Small intestine (tissue), 7 donors: ENCODE measurements around the gene CCDC86. TPM values are rescaled to one million over a fixed set of nuclear protein-coding genes. Genes with fewer than 3 reads are reported as not detected.

Experiments used
- DNase-seq, 2 donors: peaks; one replicate each; pipeline versions ENCODE4 v3.0.0 to v3.0.0-alpha.2; 2013
- FAIRE-seq: peaks from 2 replicates; lab custom pipeline; 2012; peaks lifted over from hg19 to GRCh38; lab: Jason Lieb, UNC
- H3K27ac ChIP-seq, 3 donors: one replicate each; pipeline ENCODE4 v1.5.1; 2013; ENCODE audit warnings: low read length in 2 of 3, mild to moderate bottlenecking in 2 of 3, control low read depth in 1 of 3, inconsistent platforms in 1 of 3, low read depth in 1 of 3, moderate library complexity in 1 of 3
- H3K27me3 ChIP-seq, 3 donors: one replicate each; pipeline ENCODE4 v1.6.1; 2013; ENCODE audit warnings: low read length in 3 of 3, inconsistent platforms in 1 of 3; ENCODE audit not compliant: control insufficient read depth in 3 of 3, insufficient read depth in 3 of 3
- H3K36me3 ChIP-seq, 3 donors: one replicate each; pipeline ENCODE4 v1.6.1; 2013; ENCODE audit warnings: low read length in 3 of 3, inconsistent platforms in 1 of 3, low read depth in 1 of 3, mild to moderate bottlenecking in 1 of 3, moderate library complexity in 1 of 3; ENCODE audit not compliant: control insufficient read depth in 3 of 3, insufficient read depth in 2 of 3
- H3K4me1 ChIP-seq, 3 donors: one replicate each; pipeline ENCODE4 v1.6.1; 2013; ENCODE audit warnings: low read length in 2 of 3, inconsistent platforms in 1 of 3, low read depth in 1 of 3, mild to moderate bottlenecking in 1 of 3, moderate library complexity in 1 of 3; ENCODE audit not compliant: control insufficient read depth in 3 of 3, insufficient read depth in 2 of 3
- H3K4me3 ChIP-seq, 3 donors: one replicate each; pipeline ENCODE4 v1.5.1; 2013; ENCODE audit warnings: low read length in 3 of 3, control low read depth in 1 of 3, inconsistent platforms in 1 of 3, low read depth in 1 of 3, mild to moderate bottlenecking in 1 of 3, moderate library complexity in 1 of 3
- H3K9me3 ChIP-seq, 2 donors: one replicate each; pipeline ENCODE4 v1.6.1; 2013; ENCODE audit warnings: low read depth in 1 of 2, low read length in 1 of 2; ENCODE audit not compliant: control insufficient read depth in 2 of 2, insufficient read depth in 1 of 2
- WGBS, 3 donors: extraction: QIAGEN DNeasy Blood & Tissue Kit; methylation state at CpG; one replicate each; pipeline ENCODE4 v1.1.7; 2013; 5-methylcytosine and 5-hydroxymethylcytosine counted together
- polyA plus RNA-seq, 4 donors: library from polyadenylated mRNA; stranded (reverse) in 3 of 4; unstranded in 1 of 4; fragments of 200-250 nt in 3 of 4; fragments of 120-200 nt in 1 of 4; gene quantifications; one replicate each; pipeline versions ENCODE4 v1.2.1 to v1.2.3, GENCODE V29; 2013
- donor health status: healthy with polysubstance abuse.
- donor health status: control.
- donor health status: control.
- donor health status: Bipolar disorder and iron deficiency.
- donor health status: healthy.

The CCDC86 gene
- polyA plus RNA-seq, 4 donors, result 10.5 to 23.7 (median 15.0) TPM

GRCh38 chr11:60852117-60852981 lies 10.4 kb downstream of the CCDC86 start:
- H3K4me1 ChIP-seq, result peaks cover 4 to 53% (median 9%) of the 10 kb centered on the region in 3 donors
- H3K36me3 ChIP-seq, result peaks cover 2 to 51% (median 7%) of the 10 kb centered on the region in 3 donors
- FAIRE-seq (no peak), DNase-seq (peak; percentile 93 to 96)
- H3K27me3 ChIP-seq, result no peaks in the 10 kb centered on the region
- H3K9me3 ChIP-seq, result no peaks in the 10 kb centered on the region
- peak overlapping the region; percentile 76 to 93 (median 85) for H3K27ac ChIP-seq
- peak overlapping the region in 2 of 3 donors; percentile 16 to 53 for H3K4me3 ChIP-seq
- 24 to 48% (median 38%) methylated on average over 69 to 78 of the region's 78 CpGs for WGBS, 3 donors

GRCh38 chr11:60852982-60853950 lies 11.4 kb downstream of the CCDC86 start:
- Histone ChIP-seq H3K9me3 (no peaks in the 10 kb centered on the region), H3K4me3 (peak overlapping the region in 1 of 3 donors; percentile 53), H3K27ac (peak overlapping the region in 2 of 3 donors; percentile 76 to 93), H3K27me3 (no peaks in the 10 kb centered on the region), H3K36me3 (peaks cover 2 to 42% (median 2%) of the 10 kb centered on the region in 3 donors), H3K4me1 (peaks cover 4 to 45% (median 9%) of the 10 kb centered on the region in 3 donors)
- WGBS, 3 donors, result 87 to 93% (median 92%) methylated on average over 55 to 68 of the region's 68 CpGs
- FAIRE-seq (no peak), DNase-seq (no peak)

- Histone ChIP-seq H3K36me3 (peaks cover 0 to 32% (median 2%) of the 10 kb centered on the region in 3 donors), H3K27ac (no peak overlapping the region), H3K4me1 (peaks cover 4 to 42% (median 9%) of the 10 kb centered on the region in 3 donors), H3K4me3 (no peak overlapping the region), H3K27me3 (no peaks in the 10 kb centered on the region), H3K9me3 (no peaks in the 10 kb centered on the region)
- 62 to 80% (median 73%) methylated on average over 8 of the region's 8 CpGs for WGBS, 3 donors
- DNase-seq, result no peak
- FAIRE-seq, result no peak
Observed at GRCh38 chr11:60854140-60854846, 12.4 kb downstream of the CCDC86 start.

DNA sequence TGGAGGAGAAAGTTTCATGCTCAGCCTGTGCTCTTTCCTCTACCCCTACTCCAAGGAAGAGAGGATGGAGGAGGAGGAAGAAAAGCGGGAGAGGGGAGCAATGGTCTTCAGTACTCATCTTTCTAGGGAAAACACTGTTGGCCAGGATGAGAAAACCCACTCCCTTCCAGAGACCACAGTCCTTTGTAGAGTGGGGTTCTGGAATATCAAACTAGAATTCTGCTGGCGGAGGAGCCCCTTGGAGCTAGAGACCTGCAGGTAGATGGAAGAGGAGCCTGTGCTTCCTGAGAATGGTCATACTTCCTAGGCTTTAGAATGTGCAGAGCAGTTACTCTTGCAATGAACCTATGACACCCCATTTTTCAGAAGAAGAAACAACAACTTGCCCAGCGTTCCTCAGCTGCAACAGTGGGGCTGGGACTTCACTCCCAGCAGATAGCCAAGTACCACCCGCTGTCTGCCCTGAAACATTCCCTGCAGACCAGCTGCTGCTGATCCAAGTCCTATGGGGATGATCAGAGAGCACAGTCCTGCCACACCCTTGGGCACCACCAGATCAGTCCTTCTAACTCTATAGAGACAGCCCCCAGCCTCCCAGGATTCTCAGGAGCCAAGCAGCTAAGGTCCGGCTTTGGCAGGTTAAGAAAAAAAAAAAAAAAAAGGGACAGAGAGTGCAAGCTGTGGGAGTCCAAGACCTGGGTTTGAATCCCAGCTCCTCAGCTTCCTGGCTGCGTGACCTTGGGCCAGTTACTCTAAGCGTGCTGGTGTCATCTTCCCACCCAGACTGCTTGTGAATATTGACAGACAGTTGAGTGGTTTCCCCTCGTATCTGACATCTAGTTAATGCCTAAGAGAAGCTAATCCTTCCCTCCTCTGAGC lies 13.2 kb downstream of the CCDC86 start:
- FAIRE-seq (no peak), DNase-seq (peak; percentile 41 to 44)
- no peaks in the 10 kb centered on the region for H3K9me3 ChIP-seq
- WGBS, 3 donors, result 36 to 42% (median 38%) methylated on average over 7 to 8 of the region's 8 CpGs
- H3K27me3 ChIP-seq, result no peaks in the 10 kb centered on the region
- H3K36me3 ChIP-seq, result peaks cover 0 to 24% (median 2%) of the 10 kb centered on the region in 3 donors
- H3K4me1 ChIP-seq, result peaks cover 4 to 42% (median 9%) of the 10 kb centered on the region in 3 donors
- H3K4me3 ChIP-seq, result peak overlapping the region in 2 of 3 donors; percentile 8 to 12
- peak overlapping the region in 2 of 3 donors; percentile 13 to 21 for H3K27ac ChIP-seq

DNA sequence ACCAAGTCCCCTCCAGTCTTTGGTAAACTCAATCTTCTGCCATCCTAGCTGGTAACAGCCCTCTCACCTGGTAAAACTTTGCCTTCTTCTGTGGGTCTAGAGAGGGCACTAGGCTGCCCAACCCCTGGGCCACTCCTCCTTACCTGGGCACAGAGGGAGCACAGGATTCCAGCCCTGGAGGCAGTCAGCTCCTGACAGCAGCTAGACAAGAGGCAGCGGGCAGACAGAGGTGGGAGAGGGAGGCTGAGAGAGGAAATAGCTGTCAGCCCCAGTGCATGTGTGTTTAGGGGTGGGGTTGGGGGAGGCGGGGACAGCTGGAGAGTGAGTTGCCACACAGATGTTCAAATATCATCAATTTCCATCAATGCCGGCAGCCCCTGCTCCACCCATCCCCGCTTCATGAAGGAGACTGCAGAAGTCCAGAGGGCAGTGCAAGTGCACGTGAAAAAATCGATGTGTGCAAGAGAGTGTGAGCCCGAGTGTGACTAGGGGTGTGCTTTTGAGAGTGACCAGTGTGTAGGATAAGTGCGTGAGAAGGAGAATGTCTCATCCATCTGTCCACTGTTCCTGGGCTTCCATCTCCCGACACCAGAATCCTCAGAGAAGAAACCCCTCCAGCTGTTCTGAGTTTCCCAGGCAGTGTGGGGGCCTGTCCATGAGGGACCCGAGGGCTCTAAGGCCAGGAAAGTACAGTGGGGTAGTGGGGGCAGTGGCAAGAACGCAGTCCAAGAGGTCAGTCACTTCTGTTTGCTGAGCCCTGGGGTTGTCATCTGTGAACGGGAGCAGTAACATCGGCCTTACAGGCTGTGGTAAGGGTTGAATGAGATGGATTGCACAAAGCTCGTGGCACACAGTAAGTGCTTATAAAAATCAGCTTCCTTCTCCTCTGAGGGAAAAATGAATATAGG lies 14.1 kb downstream of the CCDC86 start, which contains the start of gene PTGDR2:
Gene PTGDR2 (minus strand): TSS at position 225 of the 908 bp plus-strand sequence. CDS start 2,228 bp downstream, outside the sequence.
- Histone ChIP-seq H3K4me3 (peak within 1 kb of the TSS in 2 of 3 donors; percentile 8 to 12), H3K4me1 (peaks cover 4 to 42% (median 9%) of the 10 kb centered on the region in 3 donors), H3K27me3 (no peaks in the 10 kb centered on the region), H3K9me3 (no peaks in the 10 kb centered on the region), H3K36me3 (peaks cover 0 to 15% (median 0%) of the 10 kb centered on the region in 3 donors), H3K27ac (peak within 1 kb of the TSS in 2 of 3 donors; percentile 13 to 21)
- 29 to 39% (median 37%) methylated on average over 14 of the region's 14 CpGs for WGBS, 3 donors
- FAIRE-seq (no peak), DNase-seq (peak; percentile 38 to 39)

GRCh38 chr11:60857378-60858232 lies 15.7 kb downstream of the CCDC86 start:
- no peak overlapping the region for H3K4me3 ChIP-seq
- FAIRE-seq (no peak), DNase-seq (no peak)
- H3K4me1 ChIP-seq, result peaks cover 4 to 30% (median 6%) of the 10 kb centered on the region in 3 donors
- no peaks in the 10 kb centered on the region for H3K9me3 ChIP-seq
- H3K27ac ChIP-seq, result no peak overlapping the region
- H3K36me3 ChIP-seq, result peaks cover 0 to 7% (median 0%) of the 10 kb centered on the region in 3 donors
- no peaks in the 10 kb centered on the region for H3K27me3 ChIP-seq
- WGBS, 3 donors, result 79 to 92% (median 81%) methylated on average over 5 of the region's 5 CpGs
